H1 (cell line): Measurements from ENCODE around the gene PLEKHA5. TPM values are rescaled to one million over a fixed set of nuclear protein-coding genes. Genes with fewer than 3 reads are reported as not detected.

ENCODE experiments used
- CTCF ChIA-PET: fragments of 300-600 bp; sonication (Branson Sonifier 250); formaldehyde crosslinking; loops from one replicate; lab custom pipeline; 2021; ENCODE audit not compliant: partially characterized antibody; lab: Charles Lee
- POLR2A ChIA-PET: fragments of 300-600 bp; sonication (Branson Sonifier 250); formaldehyde crosslinking; loops from one replicate; lab custom pipeline; 2021; ENCODE audit warnings: inconsistent platforms; ENCODE audit not compliant: partially characterized antibody; lab: Charles Lee
- DNase-seq, 2 experiments: peaks; one replicate each; pipeline versions ENCODE4 v3.0.0 to v3.0.0-alpha.2; 2010 to 2022; ENCODE audit warnings: low spot score in 2 of 2, low read depth in 1 of 2, mixed read lengths in 1 of 2
- FAIRE-seq: peaks from 2 replicates; lab custom pipeline; 2011; peaks lifted over from hg19 to GRCh38; lab: Jason Lieb, UNC
- H2AFZ ChIP-seq: 2 replicates; pipeline ENCODE4 v1.8.1; 2012; ENCODE audit warnings: low read length, inconsistent platforms
- H2AK5ac ChIP-seq: 2 replicates; pipeline ENCODE4 v1.6.1; 2013; ENCODE audit warnings: low read depth, low read length
- H2BK120ac ChIP-seq: replicated peaks from 2 replicates; pipeline ENCODE3; 2013; ENCODE audit warnings: low read depth, low read length, inconsistent platforms
- H2BK12ac ChIP-seq: 2 replicates; pipeline ENCODE4 v1.6.1; 2013; ENCODE audit warnings: low read depth, low read length
- H2BK15ac ChIP-seq: 2 replicates; pipeline ENCODE4 v1.6.1; 2013; ENCODE audit warnings: low read length
- H2BK20ac ChIP-seq: 2 replicates; pipeline ENCODE4 v1.6.1; 2013; ENCODE audit warnings: low read length
- H2BK5ac ChIP-seq: 2 replicates; pipeline ENCODE4 v1.6.1; 2013; ENCODE audit warnings: low read depth, low read length
- H3K14ac ChIP-seq: 2 replicates; pipeline ENCODE4 v1.6.1; 2013; ENCODE audit warnings: inconsistent platforms; ENCODE audit not compliant: insufficient read length
- H3K18ac ChIP-seq: 2 replicates; pipeline ENCODE4 v1.6.1; 2013; ENCODE audit warnings: low read length; ENCODE audit errors: extremely low read depth
- H3K23ac ChIP-seq: 2 replicates; pipeline ENCODE4 v1.6.1; 2013; ENCODE audit warnings: inconsistent platforms; ENCODE audit not compliant: insufficient read length
- H3K23me2 ChIP-seq: 2 replicates; pipeline ENCODE4 v1.6.1; 2013; ENCODE audit warnings: low read depth, low read length
- H3K27ac ChIP-seq: 2 replicates; pipeline ENCODE4 v1.6.1; 2011; ENCODE audit warnings: low read depth, low read length, inconsistent platforms
- H3K27me3 ChIP-seq, 4 experiments: replicated peaks in 1 of 4; 1 replicate in 1 of 4; 2 replicates in 3 of 4; pipeline versions ENCODE4 v1.6.1 to v1.8.1; 2011 to 2013; ENCODE audit warnings: low read length in 3 of 4, mild to moderate bottlenecking in 3 of 4, inconsistent platforms in 2 of 4, mixed read lengths in 2 of 4, moderate library complexity in 1 of 4; ENCODE audit not compliant: control insufficient read depth in 3 of 4, insufficient read depth in 3 of 4; ENCODE audit errors: extremely low read depth in 1 of 4
- H3K36me3 ChIP-seq, 4 experiments: 2 replicates each; pipeline versions ENCODE4 v1.6.1 to v1.8.1; 2011 to 2013; ENCODE audit warnings: mild to moderate bottlenecking in 4 of 4, low read length in 3 of 4, moderate library complexity in 2 of 4, control low read depth in 1 of 4, inconsistent platforms in 1 of 4; ENCODE audit not compliant: insufficient read depth in 4 of 4, control insufficient read depth in 2 of 4
- H3K4ac ChIP-seq: replicated peaks from 2 replicates; pipeline ENCODE3; 2013; ENCODE audit warnings: low read length, low read depth, mixed read lengths, inconsistent platforms; ENCODE audit not compliant: insufficient read length
- H3K4me1 ChIP-seq, 4 experiments: replicated peaks in 1 of 4; 1 replicate in 1 of 4; 2 replicates in 3 of 4; pipeline versions ENCODE4 v1.6.1 to v1.8.1; 2011 to 2013; ENCODE audit warnings: low read length in 3 of 4, inconsistent platforms in 2 of 4, mixed read lengths in 1 of 4; ENCODE audit not compliant: insufficient read depth in 4 of 4, control insufficient read depth in 3 of 4
- H3K4me2 ChIP-seq, 2 experiments: 2 replicates each; pipeline versions ENCODE4 v1.6.1 to v1.8.1; 2011 to 2013; ENCODE audit warnings: low read depth in 2 of 2, low read length in 2 of 2, control low read depth in 1 of 2, inconsistent platforms in 1 of 2, mild to moderate bottlenecking in 1 of 2; ENCODE audit not compliant: insufficient read depth in 1 of 2
- H3K4me3 ChIP-seq, 4 experiments: fragments of 200-600, 300-600 bp in 1 of 4; sonication (generic), shearing (Covaris generic), sonication (Bioruptor Twin) in 1 of 4; 2 replicates each; pipeline versions ENCODE4 v1.5.1 to v1.8.1; 2011 to 2016; ENCODE audit warnings: low read length in 4 of 4, low read depth in 3 of 4, control low read depth in 2 of 4, inconsistent platforms in 2 of 4, mild to moderate bottlenecking in 2 of 4, mixed read lengths in 1 of 4, moderate library complexity in 1 of 4; ENCODE audit not compliant: insufficient read depth in 2 of 4; ENCODE audit errors: extremely low read depth in 1 of 4
- H3K56ac ChIP-seq: replicated peaks from 2 replicates; pipeline ENCODE3; 2013; ENCODE audit warnings: low read depth, mild to moderate bottlenecking, mixed read lengths, low read length, inconsistent platforms; ENCODE audit not compliant: insufficient read length
- H3K79me1 ChIP-seq: 2 replicates; pipeline ENCODE4 v1.6.1; 2013; ENCODE audit warnings: low read depth, low read length, control low read depth
- H3K79me2 ChIP-seq, 2 experiments: 2 replicates each; pipeline versions ENCODE4 v1.6.1 to v1.8.1; 2012 to 2013; ENCODE audit warnings: low read length in 2 of 2, mild to moderate bottlenecking in 2 of 2, inconsistent platforms in 1 of 2; ENCODE audit not compliant: insufficient read depth in 2 of 2, control insufficient read depth in 1 of 2
- H3K9ac ChIP-seq, 4 experiments: replicated peaks in 1 of 4; 1 replicate in 1 of 4; 2 replicates in 3 of 4; pipeline versions ENCODE4 v1.6.1 to v1.8.1; 2011 to 2013; ENCODE audit warnings: low read depth in 3 of 4, low read length in 3 of 4, control low read depth in 2 of 4, mild to moderate bottlenecking in 2 of 4, moderate library complexity in 2 of 4, inconsistent platforms in 1 of 4; ENCODE audit errors: extremely low read depth in 1 of 4
- H3K9me3 ChIP-seq, 2 experiments: 2 replicates each; pipeline versions ENCODE4 v1.6.1 to v1.8.1; 2012 to 2013; ENCODE audit warnings: mild to moderate bottlenecking in 2 of 2, moderate library complexity in 2 of 2, control low read depth in 1 of 2, inconsistent platforms in 1 of 2, low read depth in 1 of 2, low read length in 1 of 2, mixed read lengths in 1 of 2; ENCODE audit not compliant: insufficient read depth in 2 of 2
- H4K20me1 ChIP-seq, 2 experiments: replicated peaks in 1 of 2; 2 replicates each; pipeline versions ENCODE3 to v1.8.1; 2011 to 2013; ENCODE audit warnings: inconsistent platforms in 2 of 2, low read length in 2 of 2, mild to moderate bottlenecking in 1 of 2; ENCODE audit not compliant: insufficient read depth in 2 of 2, control insufficient read depth in 1 of 2
- H4K5ac ChIP-seq: 2 replicates; pipeline ENCODE4 v1.6.1; 2013; ENCODE audit warnings: low read length, low read depth, mixed read lengths, inconsistent platforms; ENCODE audit not compliant: insufficient read length
- H4K8ac ChIP-seq: 2 replicates; pipeline ENCODE4 v1.8.0; 2013; ENCODE audit warnings: mild to moderate bottlenecking, moderate library complexity, low read length, inconsistent platforms; ENCODE audit not compliant: insufficient read depth; ENCODE audit errors: extremely low read depth
- H4K91ac ChIP-seq: replicated peaks from 2 replicates; pipeline ENCODE3; 2013; ENCODE audit warnings: low read length, mixed read lengths, inconsistent platforms; ENCODE audit not compliant: insufficient read length
- CTBP2 ChIP-seq: IDR thresholded peaks from 2 replicates; pipeline ENCODE4 v1.7.0; 2011; ENCODE audit warnings: borderline replicate concordance, mild to moderate bottlenecking, moderate library complexity, mixed read lengths, low read length; ENCODE audit not compliant: insufficient read depth, insufficient read length
- FOSL1 ChIP-seq: IDR thresholded peaks from 2 replicates; pipeline ENCODE4 v1.6.1; 2011; ENCODE audit warnings: mild to moderate bottlenecking, low read depth, low read length, moderate library complexity; ENCODE audit not compliant: insufficient read depth
- POLR2AphosphoS5 ChIP-seq: IDR thresholded peaks from 2 replicates; pipeline ENCODE4 v1.6.1; 2011; ENCODE audit warnings: low read depth, low read length
- TAF7 ChIP-seq: optimal IDR thresholded peaks from 2 replicates; pipeline ENCODE3; 2011; ENCODE audit warnings: low read depth, mild to moderate bottlenecking, inconsistent platforms, low read length, moderate library complexity, borderline replicate concordance
- TCF12 ChIP-seq: IDR thresholded peaks from 2 replicates; pipeline ENCODE4 v1.6.1; 2011; ENCODE audit warnings: low read depth, mild to moderate bottlenecking, low read length
- ZNF274 ChIP-seq: IDR thresholded peaks from 2 replicates; pipeline ENCODE4 v1.7.0; 2012; ENCODE audit warnings: low read length, borderline replicate concordance; ENCODE audit errors: extremely low read depth
- WGBS, 2 experiments: shearing (Covaris generic) in 1 of 2; methylation state at CpG; one replicate each; pipeline versions ENCODE4 v1.1.6 to v1.1.7; 2013 to 2015; ENCODE audit warnings: low lambda C conversion rate in 2 of 2, mixed read lengths in 2 of 2, inconsistent platforms in 1 of 2, low coverage in 1 of 2, missing lambda C conversion rate in 1 of 2; ENCODE audit not compliant: insufficient replicate concordance in 2 of 2, insufficient coverage in 1 of 2, insufficient read length in 1 of 2; ENCODE audit errors: extremely low coverage in 1 of 2, missing lambda C conversion rate in 1 of 2; 5-methylcytosine and 5-hydroxymethylcytosine counted together
- polyA plus RNA-seq, 7 experiments: library from polyadenylated mRNA; depleted of rRNA in 3 of 7; stranded (reverse) in 5 of 7; unstranded in 2 of 7; fragments of >200 nt in 5 of 7; fragments of 200-250 nt in 2 of 7; gene quantifications; 1 replicate in 5 of 7; 2 replicates in 1 of 7; 4 replicates in 1 of 7; pipeline versions ENCODE4 v1.2.1 to v1.2.3, GENCODE V29; 2011 to 2013; ENCODE audit warnings: missing spikeins in 2 of 7, mixed read lengths in 2 of 7
- total RNA-seq: library from RNA; stranded (reverse); fragmentation: NEBNext Ultra II Directional; extraction: Animal tissue kit (Norgen Biotek cat#: 25700); gene quantifications from 2 replicates; pipeline ENCODE4 v1.2.1, GENCODE V29; 2021

Gene PLEKHA5
- total and polyA plus RNA-seq, 2 of the 8 experiments (the other 6 are each of a cell fraction or from before 2014, with no cell fraction given) = 17.2 to 66.1 TPM

GRCh38 chr12:19239616-19240234, 110.2 kb downstream of the PLEKHA5 start:
- no peak overlapping the region for H2BK5ac ChIP-seq
- no peak overlapping the region for H3K56ac ChIP-seq
- no peak overlapping the region for H2BK15ac ChIP-seq
- no peak overlapping the region for H2AK5ac ChIP-seq
- no peak overlapping the region for H3K23ac ChIP-seq
- no peaks in the 10 kb centered on the region for H3K27me3 ChIP-seq
- H3K23me2 ChIP-seq = no peaks in the 10 kb centered on the region
- no peak overlapping the region for H2BK120ac ChIP-seq
- TF ChIP-seq ZNF274 (no peak), POLR2AphosphoS5 (no peak), FOSL1 (no peak), CTBP2 (no peak), TAF7 (no peak), TCF12 (no peak)
- TF ChIP-seq, all 59 proteins: peak for 0
- Histone ChIP-seq H3K27ac (no peak overlapping the region), H3K4me2 (no peak overlapping the region), H4K91ac (no peak overlapping the region), H3K9ac (no peak overlapping the region), H3K4me1 (peaks cover 0 to 5% (median 3%) of the 10 kb centered on the region in 4 experiments; a peak in 3 of 7 replicates), H3K9me3 (no peaks in the 10 kb centered on the region), H3K4me3 (no peak overlapping the region), H2BK12ac (no peak overlapping the region), H3K18ac (no peak overlapping the region), H4K20me1 (peaks cover 0 to 1% of the 10 kb centered on the region in 2 experiments), H4K5ac (no peak overlapping the region), H4K8ac (no peak overlapping the region), H2BK20ac (no peak overlapping the region), H3K79me2 (peaks cover 5 to 87% of the 10 kb centered on the region in 2 experiments; a peak in 3 of 4 replicates), H3K14ac (no peak overlapping the region), H3K36me3 (no peaks in the 10 kb centered on the region), H3K79me1 (no peaks in the 10 kb centered on the region), H3K4ac (no peak overlapping the region), H2AFZ (no peak overlapping the region)
- 63% methylated on average over 6 of the region's 6 CpGs; no CpG with 5 or more reads in 1 of the 2 experiments for WGBS, 2 experiments
- FAIRE-seq (no peak), DNase-seq (no peak)
- ChIA-PET POLR2A (no interaction called here), CTCF (interaction anchor here (1.1 kb wide), 1 partner anchor 8 kb away, joined by 4 read pairs; no protein-coding TSS in a partner anchor)
